HEK293 (cell line): ENCODE data around the gene APPL2.
"Not testable (repeated sequence)": the region's sequence is repeated elsewhere in the genome, so short reads cannot be mapped to it uniquely, and the experiment has no call there.

Source experiments
- CTCF ChIA-PET: fragments of 350-600 bp; formaldehyde crosslinking; extraction: SDS; loops from one replicate; lab custom pipeline; 2021; ENCODE audit warnings: antibody characterized with exemption; lab: Yijun Ruan, JAX
- POLR2A ChIA-PET: fragments of 300-600 bp; formaldehyde crosslinking; extraction: SDS; loops from one replicate; lab custom pipeline; 2020; ENCODE audit warnings: antibody characterized with exemption, inconsistent platforms; lab: Yijun Ruan, JAX
- H3K27ac ChIP-seq: fragments of 200-500 bp; sonication (Bioruptor generic); 2 replicates; pipeline ENCODE4 v1.5.1; 2014; ENCODE audit warnings: low read depth, low read length, control low read depth, inconsistent platforms; ENCODE audit errors: extremely low read depth
- H3K36me3 ChIP-seq, 2 experiments: fragments of 200-500 bp in 1 of 2; sonication (Bioruptor generic) in 1 of 2; 1 replicate in 1 of 2; 2 replicates in 1 of 2; pipeline ENCODE4 v1.5.1; 2014 to 2017; ENCODE audit warnings: inconsistent platforms in 2 of 2, low read length in 2 of 2; ENCODE audit not compliant: control insufficient read depth in 2 of 2, insufficient read depth in 1 of 2
- H3K4me1 ChIP-seq: fragments of 200-500 bp; sonication (Bioruptor generic); 2 replicates; pipeline ENCODE4 v1.5.1; 2014; ENCODE audit warnings: mild to moderate bottlenecking, low read length, inconsistent platforms; ENCODE audit not compliant: control insufficient read depth, insufficient read depth
- H3K4me3 ChIP-seq: 2 replicates; pipeline ENCODE4 v1.5.1; 2011; ENCODE audit warnings: low read depth, mild to moderate bottlenecking, control low read depth, low read length, moderate library complexity
- H3K9me3 ChIP-seq: fragments of 200-500 bp; sonication (Bioruptor generic); 2 replicates; pipeline ENCODE4 v1.5.1; 2014; ENCODE audit warnings: low read depth, low read length, inconsistent platforms; ENCODE audit not compliant: control insufficient read depth, insufficient read depth
- BCL11A ChIP-seq: fragments of 450-650 bp; formaldehyde crosslinking; IDR thresholded peaks from 2 replicates; pipeline ENCODE4 v1.5.1; 2016; ENCODE audit warnings: low read depth, missing biosample characterization, missing genetic modification characterization
- BCL11B ChIP-seq: fragments of 450-650 bp; formaldehyde crosslinking; IDR thresholded peaks from 2 replicates; pipeline ENCODE4 v1.5.1; 2016; ENCODE audit warnings: low read depth, missing biosample characterization, missing genetic modification characterization
- KLF8 ChIP-seq: fragments of 450-650 bp; formaldehyde crosslinking; IDR thresholded peaks from 2 replicates; pipeline ENCODE4 v1.5.1; 2016; ENCODE audit warnings: missing biosample characterization, missing genetic modification characterization
- OSR2 ChIP-seq: fragments of 450-650 bp; formaldehyde crosslinking; IDR thresholded peaks from 2 replicates; pipeline ENCODE4 v1.5.1; 2016; ENCODE audit warnings: missing biosample characterization, missing genetic modification characterization
- SETDB1 ChIP-seq: IDR thresholded peaks from one replicate; pipeline ENCODE4 v1.6.1; 2017; ENCODE audit warnings: mild to moderate bottlenecking, low read length, moderate library complexity, mixed read lengths; ENCODE audit not compliant: insufficient read length
- ZBTB8A ChIP-seq: fragments of 450-650 bp; formaldehyde crosslinking; IDR thresholded peaks from 2 replicates; pipeline ENCODE4 v1.5.1; 2016; ENCODE audit warnings: missing biosample characterization, missing genetic modification characterization
- ZNF138 ChIP-seq: fragments of 450-650 bp; formaldehyde crosslinking; IDR thresholded peaks from 2 replicates; pipeline ENCODE4 v1.5.1; 2016; ENCODE audit warnings: missing biosample characterization, missing genetic modification characterization, borderline replicate concordance
- ZNF16 ChIP-seq: fragments of 450-650 bp; formaldehyde crosslinking; IDR thresholded peaks from 2 replicates; pipeline ENCODE4 v1.5.1; 2016; ENCODE audit warnings: low read depth, missing biosample characterization, missing genetic modification characterization
- ZNF221 ChIP-seq: fragments of 450-650 bp; formaldehyde crosslinking; IDR thresholded peaks from 2 replicates; pipeline ENCODE4 v1.5.1; 2017; ENCODE audit warnings: missing biosample characterization, missing genetic modification characterization, borderline replicate concordance
- ZNF529 ChIP-seq: fragments of 450-650 bp; formaldehyde crosslinking; IDR thresholded peaks from 2 replicates; pipeline ENCODE4 v1.5.1; 2017; ENCODE audit warnings: missing genetic modification characterization, missing biosample characterization; ENCODE audit not compliant: insufficient replicate concordance
- ZNF658 ChIP-seq: fragments of 450-650 bp; formaldehyde crosslinking; IDR thresholded peaks from 2 replicates; pipeline ENCODE4; 2016; ENCODE audit warnings: missing biosample characterization, missing genetic modification characterization
- ZNF664 ChIP-seq: fragments of 450-650 bp; formaldehyde crosslinking; IDR thresholded peaks from 2 replicates; pipeline ENCODE4 v1.5.1; 2016; ENCODE audit warnings: missing biosample characterization, missing genetic modification characterization
- ZNF707 ChIP-seq: fragments of 450-650 bp; formaldehyde crosslinking; IDR thresholded peaks from 2 replicates; pipeline ENCODE4 v1.5.1; 2016; ENCODE audit warnings: missing biosample characterization, missing genetic modification characterization
- ZNF776 ChIP-seq: fragments of 450-650 bp; formaldehyde crosslinking; IDR thresholded peaks from 2 replicates; pipeline ENCODE4 v1.5.0; 2017; ENCODE audit warnings: missing biosample characterization, missing genetic modification characterization, borderline replicate concordance
- ZNF791 ChIP-seq: fragments of 450-650 bp; formaldehyde crosslinking; IDR thresholded peaks from 2 replicates; pipeline ENCODE4 v1.5.1; 2016; ENCODE audit warnings: missing biosample characterization, missing genetic modification characterization
- ZNF830 ChIP-seq: fragments of 450-650 bp; IDR thresholded peaks from 2 replicates; pipeline ENCODE4 v1.5.0; 2018; ENCODE audit warnings: missing biosample characterization, missing genetic modification characterization, low read depth, mild to moderate bottlenecking, moderate library complexity
- TF ChIP-seq, protein P1 (sequence below): fragments of 450-650 bp; formaldehyde crosslinking; IDR thresholded peaks from 2 replicates; pipeline ENCODE4 v1.5.1; 2016; ENCODE audit warnings: missing biosample characterization, missing genetic modification characterization
- TF ChIP-seq, protein P2 (sequence below): fragments of 450-650 bp; formaldehyde crosslinking; IDR thresholded peaks from 2 replicates; pipeline ENCODE4 v1.5.1; 2016; ENCODE audit warnings: missing biosample characterization, missing genetic modification characterization
- TF ChIP-seq, protein P3 (sequence below): fragments of 450-650 bp; formaldehyde crosslinking; IDR thresholded peaks from 2 replicates; pipeline ENCODE4 v1.5.1; 2016; ENCODE audit warnings: missing biosample characterization, missing genetic modification characterization, borderline replicate concordance
- TF ChIP-seq, protein P4 (sequence below): fragments of 450-650 bp; formaldehyde crosslinking; IDR thresholded peaks from 2 replicates; pipeline ENCODE4 v1.5.1; 2016; ENCODE audit warnings: missing biosample characterization, missing genetic modification characterization

The APPL2 gene

DNA sequence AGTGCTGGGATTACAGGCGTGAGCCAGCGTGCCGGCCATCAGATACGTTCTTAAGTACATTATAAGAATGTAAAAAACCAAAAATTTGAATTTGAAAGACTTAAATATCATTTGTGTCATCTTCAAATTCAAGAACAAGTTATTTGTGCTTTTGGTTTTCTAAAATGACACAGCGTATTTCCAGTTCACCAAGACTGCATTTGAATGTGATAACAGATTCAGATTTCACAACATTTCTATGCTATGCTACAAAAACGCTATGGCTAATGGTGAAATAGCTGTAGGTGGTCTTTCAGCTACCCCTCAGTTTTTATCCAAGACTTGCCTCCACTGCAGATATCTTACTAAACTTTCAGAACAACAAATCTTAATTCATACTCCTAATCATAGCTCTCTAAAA is 46.7 kb downstream of the APPL2 start:
- Histone ChIP-seq H3K27ac (no peak overlapping the region), H3K4me3 (no peak overlapping the region), H3K36me3 (peaks cover 53 to 95% of the 10 kb centered on the region in 2 experiments), H3K9me3 (no peaks in the 10 kb centered on the region), H3K4me1 (no peaks in the 10 kb centered on the region)
- ChIA-PET CTCF (interaction anchor here (0.6 to 0.8 kb wide), 3 partner anchors 47 to 661 kb away, joined by 3 read pairs; no protein-coding TSS in a partner anchor), POLR2A (interaction anchor here (1.2 kb wide), 1 partner anchor 47 kb away, joined by 3 read pairs; the partner anchor contains the start of gene APPL2)
- TF ChIP-seq, protein P1, sequence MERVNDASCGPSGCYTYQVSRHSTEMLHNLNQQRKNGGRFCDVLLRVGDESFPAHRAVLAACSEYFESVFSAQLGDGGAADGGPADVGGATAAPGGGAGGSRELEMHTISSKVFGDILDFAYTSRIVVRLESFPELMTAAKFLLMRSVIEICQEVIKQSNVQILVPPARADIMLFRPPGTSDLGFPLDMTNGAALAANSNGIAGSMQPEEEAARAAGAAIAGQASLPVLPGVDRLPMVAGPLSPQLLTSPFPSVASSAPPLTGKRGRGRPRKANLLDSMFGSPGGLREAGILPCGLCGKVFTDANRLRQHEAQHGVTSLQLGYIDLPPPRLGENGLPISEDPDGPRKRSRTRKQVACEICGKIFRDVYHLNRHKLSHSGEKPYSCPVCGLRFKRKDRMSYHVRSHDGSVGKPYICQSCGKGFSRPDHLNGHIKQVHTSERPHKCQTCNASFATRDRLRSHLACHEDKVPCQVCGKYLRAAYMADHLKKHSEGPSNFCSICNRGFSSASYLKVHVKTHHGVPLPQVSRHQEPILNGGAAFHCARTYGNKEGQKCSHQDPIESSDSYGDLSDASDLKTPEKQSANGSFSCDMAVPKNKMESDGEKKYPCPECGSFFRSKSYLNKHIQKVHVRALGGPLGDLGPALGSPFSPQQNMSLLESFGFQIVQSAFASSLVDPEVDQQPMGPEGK (tag by site-specific recombination) = no peak
- TF ChIP-seq SETDB1 (no peak), ZNF658 (tag by site-specific recombination) (no peak), KLF8 (tag by site-specific recombination) (no peak), ZBTB8A (tag by site-specific recombination) (no peak), ZNF707 (no peak), OSR2 (no peak), ZNF776 (no peak), ZNF138 (tag by site-specific recombination) (no peak), ZNF529 (no peak), ZNF16 (no peak), BCL11B (tag by site-specific recombination) (no peak), ZNF830 (tag by site-specific recombination) (no peak), ZNF791 (tag by site-specific recombination) (no peak), BCL11A (tag by site-specific recombination) (no peak), ZNF221 (tag by site-specific recombination) (no peak), ZNF664 (no peak)
- TF ChIP-seq, protein P2, sequence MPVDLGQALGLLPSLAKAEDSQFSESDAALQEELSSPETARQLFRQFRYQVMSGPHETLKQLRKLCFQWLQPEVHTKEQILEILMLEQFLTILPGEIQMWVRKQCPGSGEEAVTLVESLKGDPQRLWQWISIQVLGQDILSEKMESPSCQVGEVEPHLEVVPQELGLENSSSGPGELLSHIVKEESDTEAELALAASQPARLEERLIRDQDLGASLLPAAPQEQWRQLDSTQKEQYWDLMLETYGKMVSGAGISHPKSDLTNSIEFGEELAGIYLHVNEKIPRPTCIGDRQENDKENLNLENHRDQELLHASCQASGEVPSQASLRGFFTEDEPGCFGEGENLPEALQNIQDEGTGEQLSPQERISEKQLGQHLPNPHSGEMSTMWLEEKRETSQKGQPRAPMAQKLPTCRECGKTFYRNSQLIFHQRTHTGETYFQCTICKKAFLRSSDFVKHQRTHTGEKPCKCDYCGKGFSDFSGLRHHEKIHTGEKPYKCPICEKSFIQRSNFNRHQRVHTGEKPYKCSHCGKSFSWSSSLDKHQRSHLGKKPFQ = no peak
- TF ChIP-seq, protein P3, sequence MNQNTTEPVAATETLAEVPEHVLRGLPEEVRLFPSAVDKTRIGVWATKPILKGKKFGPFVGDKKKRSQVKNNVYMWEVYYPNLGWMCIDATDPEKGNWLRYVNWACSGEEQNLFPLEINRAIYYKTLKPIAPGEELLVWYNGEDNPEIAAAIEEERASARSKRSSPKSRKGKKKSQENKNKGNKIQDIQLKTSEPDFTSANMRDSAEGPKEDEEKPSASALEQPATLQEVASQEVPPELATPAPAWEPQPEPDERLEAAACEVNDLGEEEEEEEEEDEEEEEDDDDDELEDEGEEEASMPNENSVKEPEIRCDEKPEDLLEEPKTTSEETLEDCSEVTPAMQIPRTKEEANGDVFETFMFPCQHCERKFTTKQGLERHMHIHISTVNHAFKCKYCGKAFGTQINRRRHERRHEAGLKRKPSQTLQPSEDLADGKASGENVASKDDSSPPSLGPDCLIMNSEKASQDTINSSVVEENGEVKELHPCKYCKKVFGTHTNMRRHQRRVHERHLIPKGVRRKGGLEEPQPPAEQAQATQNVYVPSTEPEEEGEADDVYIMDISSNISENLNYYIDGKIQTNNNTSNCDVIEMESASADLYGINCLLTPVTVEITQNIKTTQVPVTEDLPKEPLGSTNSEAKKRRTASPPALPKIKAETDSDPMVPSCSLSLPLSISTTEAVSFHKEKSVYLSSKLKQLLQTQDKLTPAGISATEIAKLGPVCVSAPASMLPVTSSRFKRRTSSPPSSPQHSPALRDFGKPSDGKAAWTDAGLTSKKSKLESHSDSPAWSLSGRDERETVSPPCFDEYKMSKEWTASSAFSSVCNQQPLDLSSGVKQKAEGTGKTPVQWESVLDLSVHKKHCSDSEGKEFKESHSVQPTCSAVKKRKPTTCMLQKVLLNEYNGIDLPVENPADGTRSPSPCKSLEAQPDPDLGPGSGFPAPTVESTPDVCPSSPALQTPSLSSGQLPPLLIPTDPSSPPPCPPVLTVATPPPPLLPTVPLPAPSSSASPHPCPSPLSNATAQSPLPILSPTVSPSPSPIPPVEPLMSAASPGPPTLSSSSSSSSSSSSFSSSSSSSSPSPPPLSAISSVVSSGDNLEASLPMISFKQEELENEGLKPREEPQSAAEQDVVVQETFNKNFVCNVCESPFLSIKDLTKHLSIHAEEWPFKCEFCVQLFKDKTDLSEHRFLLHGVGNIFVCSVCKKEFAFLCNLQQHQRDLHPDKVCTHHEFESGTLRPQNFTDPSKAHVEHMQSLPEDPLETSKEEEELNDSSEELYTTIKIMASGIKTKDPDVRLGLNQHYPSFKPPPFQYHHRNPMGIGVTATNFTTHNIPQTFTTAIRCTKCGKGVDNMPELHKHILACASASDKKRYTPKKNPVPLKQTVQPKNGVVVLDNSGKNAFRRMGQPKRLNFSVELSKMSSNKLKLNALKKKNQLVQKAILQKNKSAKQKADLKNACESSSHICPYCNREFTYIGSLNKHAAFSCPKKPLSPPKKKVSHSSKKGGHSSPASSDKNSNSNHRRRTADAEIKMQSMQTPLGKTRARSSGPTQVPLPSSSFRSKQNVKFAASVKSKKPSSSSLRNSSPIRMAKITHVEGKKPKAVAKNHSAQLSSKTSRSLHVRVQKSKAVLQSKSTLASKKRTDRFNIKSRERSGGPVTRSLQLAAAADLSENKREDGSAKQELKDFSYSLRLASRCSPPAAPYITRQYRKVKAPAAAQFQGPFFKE (tag by site-specific recombination) = no peak
- TF ChIP-seq, protein P4, sequence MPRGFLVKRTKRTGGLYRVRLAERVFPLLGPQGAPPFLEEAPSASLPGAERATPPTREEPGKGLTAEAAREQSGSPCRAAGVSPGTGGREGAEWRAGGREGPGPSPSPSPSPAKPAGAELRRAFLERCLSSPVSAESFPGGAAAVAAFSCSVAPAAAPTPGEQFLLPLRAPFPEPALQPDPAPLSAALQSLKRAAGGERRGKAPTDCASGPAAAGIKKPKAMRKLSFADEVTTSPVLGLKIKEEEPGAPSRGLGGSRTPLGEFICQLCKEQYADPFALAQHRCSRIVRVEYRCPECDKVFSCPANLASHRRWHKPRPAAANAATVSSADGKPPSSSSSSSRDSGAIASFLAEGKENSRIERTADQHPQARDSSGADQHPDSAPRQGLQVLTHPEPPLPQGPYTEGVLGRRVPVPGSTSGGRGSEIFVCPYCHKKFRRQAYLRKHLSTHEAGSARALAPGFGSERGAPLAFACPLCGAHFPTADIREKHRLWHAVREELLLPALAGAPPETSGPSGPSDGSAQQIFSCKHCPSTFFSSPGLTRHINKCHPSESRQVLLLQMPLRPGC (tag by site-specific recombination) = no peak

DNA sequence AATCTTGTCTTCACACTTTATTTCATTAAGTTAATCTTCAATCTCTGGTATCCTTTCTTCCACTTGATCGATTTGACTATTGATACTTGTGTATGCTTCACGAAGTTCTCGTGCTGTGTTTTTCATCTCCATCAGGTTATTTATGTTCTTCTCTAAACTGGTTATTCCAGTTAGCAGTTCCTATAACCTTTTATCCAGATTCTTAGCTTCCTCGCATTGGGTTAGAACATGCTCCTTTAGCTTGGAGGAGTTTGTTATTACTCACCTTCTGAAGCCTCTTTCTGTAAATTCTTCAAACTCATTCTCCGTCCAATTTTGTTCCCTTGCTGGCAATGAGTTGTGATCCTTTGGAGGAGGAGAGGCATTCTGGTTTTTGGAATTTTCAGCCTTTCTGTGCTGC is 52.0 kb downstream of the APPL2 start:
- CTCF ChIA-PET, POLR2A ChIA-PET, H3K4me1 ChIP-seq, H3K4me3 ChIP-seq, H3K9me3 ChIP-seq, H3K27ac ChIP-seq: not testable (repeated sequence)
- peaks cover 25 to 47% of the 10 kb centered on the region in 2 experiments for H3K36me3 ChIP-seq

DNA sequence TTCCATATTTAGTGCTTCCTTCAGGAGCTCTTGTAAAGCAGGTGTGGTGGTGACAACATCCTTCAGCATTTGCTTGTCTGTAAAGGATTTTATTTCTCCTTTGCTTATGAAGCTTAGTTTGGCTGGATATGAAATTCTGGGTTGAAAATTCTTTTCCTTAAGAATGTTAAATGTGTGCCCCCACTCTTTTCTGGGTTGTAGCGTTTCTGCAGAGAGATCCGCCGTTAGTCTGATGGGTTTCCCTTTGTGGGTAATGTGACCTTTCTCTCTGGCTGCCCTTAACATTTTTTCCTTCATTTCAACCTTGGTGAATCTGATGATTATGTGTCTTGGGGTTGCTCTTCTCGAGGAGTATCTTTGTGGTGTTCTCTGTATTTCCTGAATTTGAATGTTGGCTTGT is 52.6 kb downstream of the APPL2 start:
- H3K4me1 ChIP-seq, H3K27ac ChIP-seq, CTCF ChIA-PET, H3K9me3 ChIP-seq, H3K4me3 ChIP-seq, POLR2A ChIA-PET: not testable (repeated sequence)
- peaks cover 19 to 43% of the 10 kb centered on the region in 2 experiments for H3K36me3 ChIP-seq
